Neuronal stem cell (in vitro differentiated cells): Measurements from ENCODE around the gene SYT7.
A peak's percentile ranks its signal among the peaks of the same experiment; 100 is the strongest.
"Not testable (repeated sequence)": the region's sequence is repeated elsewhere in the genome, so short reads cannot be mapped to it uniquely, and the experiment has no call there.

Experiments
- DNase-seq: peaks from one replicate; pipeline ENCODE4 v3.0.0-alpha.2; 2013; ENCODE audit warnings: low spot score
- H2AFZ ChIP-seq: one replicate; pipeline ENCODE4 v1.6.1; 2013; ENCODE audit warnings: mild to moderate bottlenecking, low read length, inconsistent platforms
- H2AK5ac ChIP-seq: 2 replicates; pipeline ENCODE4 v1.6.1; 2013; ENCODE audit warnings: low read depth, mild to moderate bottlenecking, inconsistent platforms, low read length, moderate library complexity, mixed read lengths
- H2BK120ac ChIP-seq: 2 replicates; pipeline ENCODE4 v1.6.1; 2013; ENCODE audit warnings: low read depth, mild to moderate bottlenecking, inconsistent platforms, low read length, moderate library complexity, mixed read lengths
- H2BK12ac ChIP-seq: one replicate; pipeline ENCODE4 v1.6.1; 2013; ENCODE audit warnings: low read length, inconsistent platforms
- H2BK15ac ChIP-seq: 2 replicates; pipeline ENCODE4 v1.6.1; 2013; ENCODE audit warnings: mild to moderate bottlenecking, low read length, inconsistent platforms, mixed read lengths
- H2BK5ac ChIP-seq: one replicate; pipeline ENCODE4 v1.6.1; 2013; ENCODE audit warnings: inconsistent platforms, mild to moderate bottlenecking, low read length, moderate library complexity
- H3K14ac ChIP-seq: one replicate; pipeline ENCODE4 v1.6.1; 2013; ENCODE audit warnings: low read length, inconsistent platforms
- H3K18ac ChIP-seq: 2 replicates; pipeline ENCODE4 v1.6.1; 2013; ENCODE audit warnings: low read length, inconsistent platforms
- H3K23ac ChIP-seq: 2 replicates; pipeline ENCODE4 v1.6.1; 2013; ENCODE audit warnings: low read depth, mild to moderate bottlenecking, mixed read lengths, low read length, inconsistent platforms; ENCODE audit not compliant: poor library complexity
- H3K27ac ChIP-seq: replicated peaks from 3 replicates; pipeline ENCODE4 v1.5.1; 2013; ENCODE audit warnings: low read length, inconsistent platforms
- H3K27me3 ChIP-seq, 3 experiments: 2 replicates each; pipeline ENCODE4 v1.6.1; 2013; ENCODE audit warnings: low read length in 3 of 3, mild to moderate bottlenecking in 2 of 3, inconsistent platforms in 1 of 3, low read depth in 1 of 3, mixed read lengths in 1 of 3, moderate library complexity in 1 of 3; ENCODE audit not compliant: control insufficient read depth in 3 of 3, insufficient read depth in 3 of 3
- H3K36me3 ChIP-seq, 2 donors: replicated peaks in 1 of 2; 2 replicates each; pipeline ENCODE4 v1.6.1; 2013; ENCODE audit warnings: low read length in 2 of 2; ENCODE audit not compliant: control insufficient read depth in 2 of 2, insufficient read depth in 2 of 2
- H3K4ac ChIP-seq: 2 replicates; pipeline ENCODE4 v1.6.1; 2013; ENCODE audit warnings: inconsistent platforms, mild to moderate bottlenecking, low read length, moderate library complexity
- H3K4me1 ChIP-seq, 2 donors: 1 replicate in 1 of 2; 2 replicates in 1 of 2; pipeline ENCODE4 v1.6.1; 2013; ENCODE audit warnings: low read length in 2 of 2, low read depth in 1 of 2; ENCODE audit not compliant: control insufficient read depth in 2 of 2, insufficient read depth in 1 of 2
- H3K4me2 ChIP-seq: one replicate; pipeline ENCODE4 v1.6.1; 2013; ENCODE audit warnings: mild to moderate bottlenecking, low read length, inconsistent platforms; ENCODE audit not compliant: insufficient read depth, poor library complexity, severe bottlenecking
- H3K4me3 ChIP-seq, 2 donors: 2 replicates each; pipeline ENCODE4 v1.5.1; 2013; ENCODE audit warnings: low read length in 2 of 2, mild to moderate bottlenecking in 2 of 2, inconsistent platforms in 1 of 2, moderate library complexity in 1 of 2
- H3K79me1 ChIP-seq: one replicate; pipeline ENCODE4 v1.6.1; 2013; ENCODE audit warnings: low read depth, mild to moderate bottlenecking, inconsistent platforms, low read length, moderate library complexity
- H3K9ac ChIP-seq: one replicate; pipeline ENCODE4 v1.6.1; 2013; ENCODE audit warnings: mild to moderate bottlenecking, low read depth, low read length, inconsistent platforms; ENCODE audit not compliant: poor library complexity
- H3K9me3 ChIP-seq, 2 donors: replicated peaks in 1 of 2; 2 replicates each; pipeline versions ENCODE3 to v1.6.1; 2013; ENCODE audit warnings: low read length in 2 of 2, mild to moderate bottlenecking in 2 of 2, inconsistent platforms in 1 of 2, low read depth in 1 of 2, mixed read lengths in 1 of 2, moderate library complexity in 1 of 2; ENCODE audit not compliant: control insufficient read depth in 2 of 2, insufficient read depth in 1 of 2
- H4K8ac ChIP-seq: one replicate; pipeline ENCODE4 v1.6.1; 2013; ENCODE audit warnings: low read depth, mild to moderate bottlenecking, inconsistent platforms, low read length, moderate library complexity
- H4K91ac ChIP-seq: one replicate; pipeline ENCODE4 v1.6.1; 2013; ENCODE audit warnings: low read length, low read depth, mild to moderate bottlenecking, inconsistent platforms; ENCODE audit not compliant: poor library complexity
- WGBS, 2 donors: extraction: QIAGEN DNeasy Blood & Tissue Kit; methylation state at CpG; one replicate each; pipeline ENCODE4 v1.1.7; 2013; ENCODE audit warnings: missing lambda C conversion rate in 2 of 2, mixed read lengths in 1 of 2; ENCODE audit not compliant: insufficient read length in 2 of 2, insufficient replicate concordance in 1 of 2; ENCODE audit errors: extremely low coverage in 2 of 2; 5-methylcytosine and 5-hydroxymethylcytosine counted together

SYT7 gene

GRCh38 chr11:61616434-61616833, 35.6 kb upstream of the SYT7 start:
- no peak for DNase-seq
- Histone ChIP-seq H2BK12ac (no peak overlapping the region), H2BK120ac (no peak overlapping the region), H3K18ac (no peak overlapping the region), H3K9me3 (peaks cover 0 to 3% of the 10 kb centered on the region in 2 donors), H4K91ac (no peak overlapping the region), H2BK15ac (no peak overlapping the region), H3K4me2 (no peak overlapping the region), H2BK5ac (no peak overlapping the region), H3K27me3 (peaks cover 0 to 17% (median 0%) of the 10 kb centered on the region in 3 experiments), H3K23ac (no peak overlapping the region), H3K4ac (no peak overlapping the region), H4K8ac (no peak overlapping the region), H3K4me1 (no peaks in the 10 kb centered on the region), H3K4me3 (no peak overlapping the region), H3K27ac (no peak overlapping the region), H3K36me3 (no peaks in the 10 kb centered on the region), H3K9ac (no peak overlapping the region), H3K79me1 (no peaks in the 10 kb centered on the region), H2AK5ac (no peak overlapping the region), H2AFZ (no peak overlapping the region), H3K14ac (no peak overlapping the region)
- WGBS, 2 donors, result no CpG with 5 or more reads among the region's 2 CpGs

DNA sequence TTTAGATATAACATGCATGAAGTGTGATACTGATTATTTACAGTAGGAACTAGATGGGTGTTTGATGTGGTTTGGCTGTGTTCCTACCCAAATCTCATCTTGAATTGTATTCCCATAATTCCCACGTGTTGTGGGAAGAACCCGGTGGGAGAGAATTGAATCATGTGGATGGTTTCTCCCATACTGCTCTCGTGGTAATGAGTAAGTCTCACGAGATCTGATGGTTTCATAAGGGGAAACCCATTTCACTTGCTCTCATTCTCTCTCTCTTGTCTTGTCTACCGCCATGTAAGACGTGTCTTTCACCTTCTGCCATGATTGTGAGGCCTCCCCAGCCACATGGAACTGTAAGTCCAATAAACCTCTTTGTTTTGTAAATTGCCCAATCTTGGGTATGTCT, 33.9 kb upstream of the SYT7 start:
- H2AK5ac ChIP-seq, H4K8ac ChIP-seq, H3K79me1 ChIP-seq, H2AFZ ChIP-seq, H3K4me3 ChIP-seq, H3K9ac ChIP-seq, H2BK12ac ChIP-seq, H3K14ac ChIP-seq, H4K91ac ChIP-seq, H3K4me2 ChIP-seq, H3K23ac ChIP-seq, H3K18ac ChIP-seq, H3K36me3 ChIP-seq, DNase-seq, H3K4ac ChIP-seq, H3K4me1 ChIP-seq, H3K9me3 ChIP-seq, H3K27ac ChIP-seq, H2BK15ac ChIP-seq, H2BK120ac ChIP-seq, H2BK5ac ChIP-seq: not testable (repeated sequence)
- WGBS, 2 donors, result no CpG with 5 or more reads among the region's 6 CpGs
- peaks cover 0 to 21% (median 0%) of the 10 kb centered on the region in 3 experiments for H3K27me3 ChIP-seq

GRCh38 chr11:61613870-61614269, 33.0 kb upstream of the SYT7 start:
- H3K27ac ChIP-seq, result no peak overlapping the region
- peaks cover 3 to 12% of the 10 kb centered on the region in 2 donors for H3K4me1 ChIP-seq
- H3K18ac ChIP-seq, result peak overlapping the region; percentile 77
- no peak overlapping the region for H2BK15ac ChIP-seq
- H3K4ac ChIP-seq, result no peak overlapping the region
- H2BK12ac ChIP-seq, result no peak overlapping the region
- no CpG with 5 or more reads among the region's 10 CpGs for WGBS, 2 donors
- no peak overlapping the region for H3K14ac ChIP-seq
- H4K91ac ChIP-seq, result no peak overlapping the region
- peaks cover 0 to 26% (median 0%) of the 10 kb centered on the region in 3 experiments for H3K27me3 ChIP-seq
- no peaks in the 10 kb centered on the region for H3K36me3 ChIP-seq
- H3K4me3 ChIP-seq, result no peak overlapping the region
- H3K79me1 ChIP-seq, result no peaks in the 10 kb centered on the region
- H3K9me3 ChIP-seq, result peaks cover 0 to 5% of the 10 kb centered on the region in 2 donors
- H3K23ac ChIP-seq, result peak overlapping the region; percentile 77
- H2AFZ ChIP-seq, result no peak overlapping the region
- no peak overlapping the region for H2BK5ac ChIP-seq
- DNase-seq, result no peak
- no peak overlapping the region for H3K4me2 ChIP-seq
- no peak overlapping the region for H2BK120ac ChIP-seq
- H4K8ac ChIP-seq, result no peak overlapping the region
- H2AK5ac ChIP-seq, result peak overlapping the region; percentile 71
- H3K9ac ChIP-seq, result peak overlapping the region; percentile 14

DNA sequence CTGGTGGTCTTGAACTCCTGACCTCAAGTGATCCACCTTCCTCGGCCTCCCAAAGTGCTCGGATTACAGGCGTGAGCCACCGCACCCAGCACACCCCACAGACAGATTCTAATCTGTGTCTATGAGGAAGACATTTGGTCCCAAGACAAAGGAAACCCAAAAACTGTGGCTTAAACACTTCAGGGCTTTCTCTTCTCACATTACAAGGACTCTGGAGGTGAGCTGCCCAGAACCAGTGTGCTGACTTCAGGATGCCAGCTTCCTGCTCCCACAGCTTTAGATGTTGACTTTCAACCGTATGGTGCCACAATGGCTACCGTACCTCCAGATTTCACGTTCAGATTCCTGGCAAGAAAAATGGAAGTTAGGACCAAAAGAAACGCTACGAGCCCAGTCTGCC, 32.2 kb upstream of the SYT7 start:
- peak overlapping the region; percentile 90 for H2BK12ac ChIP-seq
- H4K8ac ChIP-seq, result no peak overlapping the region
- WGBS, 2 donors, result no CpG with 5 or more reads among the region's 9 CpGs
- no peak overlapping the region for H3K4me3 ChIP-seq
- no peaks in the 10 kb centered on the region for H3K36me3 ChIP-seq
- H3K4me1 ChIP-seq, result peaks cover 3 to 12% of the 10 kb centered on the region in 2 donors
- no peak overlapping the region for H3K14ac ChIP-seq
- H2BK5ac ChIP-seq, result no peak overlapping the region
- no peaks in the 10 kb centered on the region for H3K79me1 ChIP-seq
- no peak overlapping the region for H3K27ac ChIP-seq
- no peak overlapping the region for H3K9ac ChIP-seq
- H3K4ac ChIP-seq, result no peak overlapping the region
- H3K27me3 ChIP-seq, result peaks cover 0 to 35% (median 0%) of the 10 kb centered on the region in 3 experiments
- H3K4me2 ChIP-seq, result no peak overlapping the region
- no peak overlapping the region for H2AK5ac ChIP-seq
- H3K18ac ChIP-seq, result no peak overlapping the region
- H2BK15ac ChIP-seq, result no peak overlapping the region
- no peak overlapping the region for H2AFZ ChIP-seq
- no peak for DNase-seq
- H3K23ac ChIP-seq, result no peak overlapping the region
- H3K9me3 ChIP-seq, result peaks cover 0 to 5% of the 10 kb centered on the region in 2 donors
- H2BK120ac ChIP-seq, result no peak overlapping the region
- H4K91ac ChIP-seq, result no peak overlapping the region
